Measurements from ENCODE around the gene C12orf50.
"Not testable (repeated sequence)": the region's sequence is repeated elsewhere in the genome, so short reads cannot be mapped to it uniquely, and the experiment has no call there.

C12orf50 gene

GRCh38 chr12:88035271-88035906 lies 6.2 kb upstream of the C12orf50 start:
- peak; percentile 85 for DNase-seq (ENCODE audit: low read depth, low spot score)
- H3K4me3 ChIP-seq (ENCODE audit: low read depth, low read length) = peak overlapping the region; percentile 86
- TF ChIP-seq CTCF (IDR thresholded peaks at IDR 0.05; ENCODE audit: low read depth, low read length) = no peak
- in situ Hi-C loops (cut with HindIII; ENCODE audit: low sequenced_read_pairs) = no loop called here

- in situ Hi-C loops (cut with HindIII; ENCODE audit: low sequenced_read_pairs); H3K4me3 ChIP-seq (ENCODE audit: low read depth, low read length); DNase-seq (ENCODE audit: low read depth, low spot score): not testable (repeated sequence)
These were observed 2.0 kb upstream of the C12orf50 start for GRCh38 chr12:88031161-88031560.

GRCh38 chr12:88026196-88026595 lies 3.0 kb downstream of the C12orf50 start:
- TF ChIP-seq CTCF (IDR thresholded peaks at IDR 0.05; ENCODE audit: low read depth, low read length) = no peak

GRCh38 chr12:88017964-88018363 lies 11.2 kb downstream of the C12orf50 start:
- H3K4me3 ChIP-seq (ENCODE audit: low read depth, low read length) = no peak overlapping the region
- no peak for DNase-seq (ENCODE audit: low read depth, low spot score)
- TF ChIP-seq CTCF (IDR thresholded peaks at IDR 0.05; ENCODE audit: low read depth, low read length) = no peak
- in situ Hi-C loops (cut with HindIII; ENCODE audit: low sequenced_read_pairs) = no loop called here

More at GRCh38 chr12:88026196-88026595, 3.0 kb downstream of the C12orf50 start:
- in situ Hi-C loops (cut with HindIII; ENCODE audit: low sequenced_read_pairs) = no loop called here
- no peak for DNase-seq (ENCODE audit: low read depth, low spot score)
- H3K4me3 ChIP-seq (ENCODE audit: low read depth, low read length) = no peak overlapping the region

- no peak overlapping the region for H3K4me3 ChIP-seq (ENCODE audit: low read depth, low read length)
- in situ Hi-C loops (cut with HindIII; ENCODE audit: low sequenced_read_pairs) = no loop called here
- no peak for TF ChIP-seq CTCF (IDR thresholded peaks at IDR 0.05; ENCODE audit: low read depth, low read length)
- DNase-seq (ENCODE audit: low read depth, low spot score) = no peak
These were observed 13.4 kb downstream of the C12orf50 start for GRCh38 chr12:88015825-88016224.

- no peak for DNase-seq (ENCODE audit: low read depth, low spot score)
- H3K4me3 ChIP-seq (ENCODE audit: low read depth, low read length) = no peak overlapping the region
- no peak for TF ChIP-seq CTCF (IDR thresholded peaks at IDR 0.05; ENCODE audit: low read depth, low read length)
- in situ Hi-C loops (cut with HindIII; ENCODE audit: low sequenced_read_pairs) = no loop called here
These were observed 17.4 kb downstream of the C12orf50 start for GRCh38 chr12:88011755-88012154.

- H3K4me3 ChIP-seq (ENCODE audit: low read depth, low read length) = no peak overlapping the region
- no peak for TF ChIP-seq CTCF (IDR thresholded peaks at IDR 0.05; ENCODE audit: low read depth, low read length)
- DNase-seq (ENCODE audit: low read depth, low spot score) = no peak
- in situ Hi-C loops (cut with HindIII; ENCODE audit: low sequenced_read_pairs) = no loop called here
These were observed 22.9 kb downstream of the C12orf50 start for GRCh38 chr12:88006351-88006750.
